OCI-LY3 (cell line): Measurements from ENCODE around the gene ALG5.
A peak's percentile ranks its signal among the peaks of the same experiment; 100 is the strongest.

Experiments used
- H2AFZ ChIP-seq: fragments of 200-600, 300-600 bp; shearing (Covaris generic); 2 replicates; pipeline ENCODE4 v1.6.0; 2014; ENCODE audit warnings: antibody characterized with exemption, low read depth, low read length
- H3K27ac ChIP-seq: fragments of 200-600, 300-600 bp; sonication (generic); 2 replicates; pipeline ENCODE4 v1.5.1; 2014; ENCODE audit warnings: mild to moderate bottlenecking, low read length, moderate library complexity, mixed read lengths
- H3K27me3 ChIP-seq: fragments of 200-600, 300-600 bp; sonication (generic); 2 replicates; pipeline ENCODE4 v1.6.1; 2014; ENCODE audit warnings: low read depth, low read length, mixed read lengths
- H3K36me3 ChIP-seq: fragments of 200-600, 300-600 bp; sonication (generic); replicated peaks from 2 replicates; pipeline ENCODE3; 2014; ENCODE audit warnings: low read depth, low read length, mixed read lengths
- H3K4me1 ChIP-seq: fragments of 300-600, 200-600 bp; sonication (generic); 2 replicates; pipeline ENCODE4 v1.6.1; 2014; ENCODE audit warnings: low read length, mixed read lengths
- H3K4me2 ChIP-seq: fragments of 200-600, 300-600 bp; sonication (generic); 2 replicates; pipeline ENCODE4 v1.6.1; 2014; ENCODE audit warnings: low read length, mixed read lengths
- H3K4me3 ChIP-seq: fragments of 300-600, 200-600 bp; sonication (generic); 2 replicates; pipeline ENCODE4 v1.5.1; 2014; ENCODE audit warnings: antibody characterized with exemption, mild to moderate bottlenecking, low read length, moderate library complexity
- H3K79me2 ChIP-seq: fragments of 300-600, 200-600 bp; shearing (Covaris generic); 2 replicates; pipeline ENCODE4 v1.6.1; 2014; ENCODE audit warnings: mild to moderate bottlenecking, low read length, mixed read lengths
- H3K9ac ChIP-seq: fragments of 300-600, 200-600 bp; shearing (Covaris generic); 2 replicates; pipeline ENCODE4 v1.6.0; 2014; ENCODE audit warnings: mild to moderate bottlenecking, low read length, moderate library complexity
- H3K9me3 ChIP-seq: fragments of 200-600, 300-600 bp; shearing (Covaris generic); 2 replicates; pipeline ENCODE4 v1.6.1; 2014; ENCODE audit warnings: low read length, mixed read lengths; ENCODE audit not compliant: insufficient read depth
- H4K20me1 ChIP-seq: fragments of 200-600, 300-600 bp; sonication (generic); 2 replicates; pipeline ENCODE4 v1.6.1; 2016; ENCODE audit warnings: low read length, mixed read lengths; ENCODE audit not compliant: insufficient read depth
- EZH2phosphoT487 ChIP-seq: fragments of 200-600 bp; shearing (Covaris generic); IDR thresholded peaks from 2 replicates; pipeline ENCODE4 v1.6.1; 2018; ENCODE audit warnings: antibody characterized with exemption, mixed run types, low read depth
- TF ChIP-seq, protein P1 (sequence below): fragments of 200-600, 300-600 bp; sonication (generic); IDR thresholded peaks from 2 replicates; pipeline ENCODE4 v1.5.1; 2014; ENCODE audit warnings: antibody characterized with exemption, low read length, low read depth

Gene ALG5

DNA sequence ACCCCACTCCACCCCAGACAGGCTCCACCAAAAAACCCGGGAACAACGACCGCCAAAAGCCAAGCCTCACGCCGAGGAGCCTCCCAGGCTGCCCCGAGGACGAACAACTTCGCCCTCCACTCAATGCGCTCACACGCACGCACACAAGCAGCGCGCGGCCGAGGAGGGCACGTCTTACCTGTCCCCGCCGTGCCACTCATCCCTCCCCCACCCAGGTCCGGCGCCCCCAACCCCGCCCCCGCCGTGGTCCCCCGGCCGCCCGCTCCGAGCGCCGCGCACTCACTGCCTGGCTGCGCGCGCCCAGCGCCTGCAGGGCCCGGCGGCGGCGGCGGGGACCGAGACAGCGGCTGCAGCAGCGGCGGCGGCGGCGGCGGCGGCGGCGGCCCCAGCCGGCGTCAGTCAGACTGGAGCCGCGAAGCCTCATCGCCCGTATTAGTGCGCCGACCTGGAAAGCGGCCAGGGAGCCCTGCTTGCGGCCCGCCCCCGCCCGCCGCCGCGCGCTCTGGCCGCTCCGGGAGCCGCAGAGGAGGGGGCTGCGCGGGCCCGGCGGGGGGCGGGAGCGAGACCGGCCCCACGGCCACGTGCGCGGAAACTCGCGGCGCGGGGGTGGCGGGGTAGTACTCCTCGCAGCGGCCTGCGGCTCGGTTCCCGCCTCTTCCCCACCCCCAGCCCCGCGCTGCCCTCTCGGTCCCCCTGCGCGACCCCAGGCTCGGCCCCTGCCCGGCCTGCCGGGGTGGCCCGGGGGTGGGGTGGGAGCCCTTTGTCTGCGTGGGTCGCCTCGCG, 79.1 kb downstream of the ALG5 start, which contains the start of gene SMAD9:
Gene SMAD9, minus strand, starts transcription at position 406 of the 783 bp plus-strand sequence. CDS start 40,549 bp downstream, outside the sequence.
- 0 out of 2 replicates have a peak, but pooled peaks cover 3% of the 10 kb centered on the region for H3K27me3 ChIP-seq
- no peak within 1 kb of the TSS for H2AFZ ChIP-seq
- no peaks in the 10 kb centered on the region for H4K20me1 ChIP-seq
- TF ChIP-seq EZH2phosphoT487, result no peak
- TF ChIP-seq, protein P1, sequence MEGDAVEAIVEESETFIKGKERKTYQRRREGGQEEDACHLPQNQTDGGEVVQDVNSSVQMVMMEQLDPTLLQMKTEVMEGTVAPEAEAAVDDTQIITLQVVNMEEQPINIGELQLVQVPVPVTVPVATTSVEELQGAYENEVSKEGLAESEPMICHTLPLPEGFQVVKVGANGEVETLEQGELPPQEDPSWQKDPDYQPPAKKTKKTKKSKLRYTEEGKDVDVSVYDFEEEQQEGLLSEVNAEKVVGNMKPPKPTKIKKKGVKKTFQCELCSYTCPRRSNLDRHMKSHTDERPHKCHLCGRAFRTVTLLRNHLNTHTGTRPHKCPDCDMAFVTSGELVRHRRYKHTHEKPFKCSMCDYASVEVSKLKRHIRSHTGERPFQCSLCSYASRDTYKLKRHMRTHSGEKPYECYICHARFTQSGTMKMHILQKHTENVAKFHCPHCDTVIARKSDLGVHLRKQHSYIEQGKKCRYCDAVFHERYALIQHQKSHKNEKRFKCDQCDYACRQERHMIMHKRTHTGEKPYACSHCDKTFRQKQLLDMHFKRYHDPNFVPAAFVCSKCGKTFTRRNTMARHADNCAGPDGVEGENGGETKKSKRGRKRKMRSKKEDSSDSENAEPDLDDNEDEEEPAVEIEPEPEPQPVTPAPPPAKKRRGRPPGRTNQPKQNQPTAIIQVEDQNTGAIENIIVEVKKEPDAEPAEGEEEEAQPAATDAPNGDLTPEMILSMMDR, result no peak
- H3K4me3 ChIP-seq, result peak within 1 kb of the TSS; percentile 33; the same call in 1 of the 2 replicates
- no peaks in the 10 kb centered on the region for H3K79me2 ChIP-seq
- no peaks in the 10 kb centered on the region for H3K36me3 ChIP-seq
- H3K9ac ChIP-seq, result no peak within 1 kb of the TSS
- no peak within 1 kb of the TSS for H3K4me2 ChIP-seq
- H3K27ac ChIP-seq, result no peak within 1 kb of the TSS
- no peaks in the 10 kb centered on the region for H3K9me3 ChIP-seq
- H3K4me1 ChIP-seq, result no peaks in the 10 kb centered on the region

DNA sequence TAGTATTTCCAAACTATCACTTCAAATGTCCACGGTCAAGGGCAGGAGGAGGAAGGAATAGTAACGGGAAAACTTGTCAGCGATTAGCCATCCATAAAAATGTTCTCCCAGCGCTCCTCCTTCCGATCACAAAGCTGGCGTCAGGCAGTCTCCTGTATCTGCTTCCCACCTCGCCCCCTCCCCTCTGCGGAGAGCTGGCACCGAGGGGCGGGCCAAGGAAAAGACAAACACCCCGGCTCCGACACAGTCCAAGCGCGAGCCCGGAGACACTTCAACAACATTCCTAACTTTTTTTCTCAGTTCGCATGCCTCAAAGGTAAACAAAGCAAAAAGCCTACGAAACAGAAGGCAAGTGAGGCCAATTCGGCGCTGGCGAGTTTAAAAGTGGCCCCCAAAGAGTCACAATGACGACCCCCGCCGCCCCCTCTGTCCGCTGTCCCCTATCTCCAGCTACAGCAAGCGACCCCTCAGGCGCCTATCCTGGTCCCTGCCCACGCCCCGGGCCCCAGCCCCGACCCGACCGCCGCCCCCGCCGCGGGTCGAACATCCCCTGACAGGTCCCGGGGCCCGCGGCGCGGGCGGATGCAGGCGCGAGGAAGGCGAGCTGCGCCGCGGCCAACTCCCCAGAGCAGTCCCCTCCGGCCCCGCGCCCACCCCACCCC, 79.8 kb downstream of the ALG5 start:
- Histone ChIP-seq H3K9ac (no peak overlapping the region), H3K4me3 (peak overlapping the region; percentile 33; the same call in 1 of the 2 replicates), H3K79me2 (no peaks in the 10 kb centered on the region), H3K27me3 (0 out of 2 replicates have a peak, but pooled peaks cover 3% of the 10 kb centered on the region), H3K4me1 (no peaks in the 10 kb centered on the region), H4K20me1 (no peaks in the 10 kb centered on the region), H3K27ac (no peak overlapping the region), H2AFZ (no peak overlapping the region), H3K4me2 (no peak overlapping the region), H3K36me3 (no peaks in the 10 kb centered on the region), H3K9me3 (no peaks in the 10 kb centered on the region)
- TF ChIP-seq, protein P1, result no peak
- TF ChIP-seq EZH2phosphoT487, result no peak

DNA sequence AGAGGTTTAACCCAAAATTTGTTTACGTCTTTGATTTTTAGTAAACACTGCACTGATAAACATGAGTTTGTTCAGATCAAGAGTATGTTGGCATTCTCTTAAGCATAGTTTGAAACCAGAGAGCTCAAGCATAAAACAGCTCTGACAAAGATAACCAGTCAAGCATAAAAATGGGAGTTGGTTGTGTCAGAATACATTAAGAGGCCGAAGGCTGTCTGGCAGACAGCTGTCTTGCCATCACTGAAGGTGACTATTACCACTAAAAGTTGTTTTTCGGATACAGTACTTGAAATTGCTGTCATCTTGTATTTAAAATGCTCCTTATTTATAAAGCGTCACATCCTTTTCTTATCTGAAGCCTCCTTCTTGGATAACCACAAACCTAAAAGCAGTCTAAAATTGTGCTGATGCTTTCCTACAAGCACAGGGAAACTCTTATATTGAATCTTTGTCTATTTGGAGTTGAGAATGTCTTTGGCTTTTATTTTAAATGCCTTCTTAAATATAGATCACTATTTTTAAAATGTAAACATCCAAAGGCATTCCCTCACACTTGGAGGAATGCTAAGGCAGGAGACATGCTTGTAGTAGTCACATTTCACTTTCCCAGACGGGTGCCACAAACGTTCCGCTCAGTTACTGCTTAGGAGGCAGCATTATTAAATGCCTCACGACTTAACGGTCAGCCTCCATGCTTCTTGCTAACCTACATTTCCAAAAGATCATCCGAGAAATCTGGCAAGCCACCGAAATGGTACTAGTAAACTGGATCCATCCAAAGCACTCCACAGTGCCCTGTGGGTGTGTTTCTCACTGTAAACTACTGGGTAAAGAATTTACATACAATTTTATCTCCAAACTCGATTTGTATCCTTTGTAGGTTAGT, 80.7 kb downstream of the ALG5 start:
- Histone ChIP-seq H3K4me3 (no peak overlapping the region), H3K9ac (no peak overlapping the region), H3K4me2 (no peak overlapping the region), H3K36me3 (no peaks in the 10 kb centered on the region), H3K79me2 (no peaks in the 10 kb centered on the region), H3K4me1 (no peaks in the 10 kb centered on the region), H2AFZ (no peak overlapping the region), H3K9me3 (no peaks in the 10 kb centered on the region), H3K27me3 (0 out of 2 replicates have a peak, but pooled peaks cover 3% of the 10 kb centered on the region), H4K20me1 (no peaks in the 10 kb centered on the region), H3K27ac (no peak overlapping the region)
- TF ChIP-seq EZH2phosphoT487, result no peak
- TF ChIP-seq, protein P1, result no peak
